ENCODE data around the gene HOXB6.

DNA sequence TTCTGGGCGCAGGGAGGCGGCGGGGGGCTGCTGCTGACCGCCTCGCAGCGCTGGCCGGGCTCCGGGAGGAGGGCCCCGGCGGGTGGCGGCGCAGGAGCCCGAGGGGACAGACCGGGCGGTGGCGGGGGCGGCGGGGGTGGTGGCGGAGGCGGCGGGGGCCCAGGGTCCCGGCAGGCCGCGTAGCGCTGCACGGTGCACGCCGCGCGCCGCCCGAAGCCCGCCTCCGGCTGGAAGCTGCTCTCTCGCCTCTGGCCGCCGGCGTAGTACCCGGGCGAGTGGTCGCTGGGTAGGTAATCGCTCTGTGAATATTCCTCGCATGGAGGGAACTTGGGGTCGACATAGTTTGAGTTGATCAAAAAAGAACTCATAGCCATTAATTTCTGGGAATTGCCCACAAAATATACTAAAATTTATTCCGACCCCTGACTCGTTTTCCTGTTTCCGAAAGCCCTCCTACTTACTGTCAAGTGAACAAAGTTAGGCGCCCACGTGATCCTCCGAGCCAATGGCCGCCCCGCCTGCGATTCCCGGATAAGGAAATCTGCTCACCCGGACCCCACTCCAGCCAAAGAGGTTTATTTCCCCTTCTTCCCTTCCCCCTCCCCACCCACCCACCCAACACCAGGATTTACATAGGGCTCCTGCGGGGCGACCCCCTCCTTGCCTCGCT, 26.7 kb downstream of the HOXB6 start, which contains the start of gene HOXB4:
- TF ChIP-seq, protein P1, sequence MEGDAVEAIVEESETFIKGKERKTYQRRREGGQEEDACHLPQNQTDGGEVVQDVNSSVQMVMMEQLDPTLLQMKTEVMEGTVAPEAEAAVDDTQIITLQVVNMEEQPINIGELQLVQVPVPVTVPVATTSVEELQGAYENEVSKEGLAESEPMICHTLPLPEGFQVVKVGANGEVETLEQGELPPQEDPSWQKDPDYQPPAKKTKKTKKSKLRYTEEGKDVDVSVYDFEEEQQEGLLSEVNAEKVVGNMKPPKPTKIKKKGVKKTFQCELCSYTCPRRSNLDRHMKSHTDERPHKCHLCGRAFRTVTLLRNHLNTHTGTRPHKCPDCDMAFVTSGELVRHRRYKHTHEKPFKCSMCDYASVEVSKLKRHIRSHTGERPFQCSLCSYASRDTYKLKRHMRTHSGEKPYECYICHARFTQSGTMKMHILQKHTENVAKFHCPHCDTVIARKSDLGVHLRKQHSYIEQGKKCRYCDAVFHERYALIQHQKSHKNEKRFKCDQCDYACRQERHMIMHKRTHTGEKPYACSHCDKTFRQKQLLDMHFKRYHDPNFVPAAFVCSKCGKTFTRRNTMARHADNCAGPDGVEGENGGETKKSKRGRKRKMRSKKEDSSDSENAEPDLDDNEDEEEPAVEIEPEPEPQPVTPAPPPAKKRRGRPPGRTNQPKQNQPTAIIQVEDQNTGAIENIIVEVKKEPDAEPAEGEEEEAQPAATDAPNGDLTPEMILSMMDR (conservative IDR thresholded peaks at IDR 0.05 in 1 of 2, IDR thresholded peaks at IDR 0.05 in 1 of 2; ENCODE audit: extremely low read depth in 1 of 2, insufficient read depth in 1 of 2, low read depth in 1 of 2, low read length in 2 of 2) = no peak
- no peak for TF ChIP-seq EZH2 (IDR thresholded peaks at IDR 0.05; ENCODE audit: borderline replicate concordance, low read length)

All from mammary epithelial cell (primary cell).